IgD-negative memory B cell (primary cell): ENCODE results near the gene PRM3. TPM values are rescaled to one million over a fixed set of nuclear protein-coding genes. Genes with fewer than 3 reads are reported as not detected.
A peak's percentile ranks its signal among the peaks of the same experiment; 100 is the strongest.
"Not testable (repeated sequence)": the region's sequence is repeated elsewhere in the genome, so short reads cannot be mapped to it uniquely, and the experiment has no call there.

ENCODE experiments used
- H3K27ac Mint-ChIP-seq, 3 donors: one replicate each; pipeline ENCODE4 v1.8.0; 2020 to 2022; ENCODE audit warnings: mild to moderate bottlenecking in 3 of 3, mixed read lengths in 3 of 3, moderate library complexity in 1 of 3
- H3K27me3 Mint-ChIP-seq: one replicate; pipeline ENCODE4 v1.8.0; 2021; ENCODE audit warnings: mixed read lengths
- H3K36me3 Mint-ChIP-seq: one replicate; pipeline ENCODE4 v1.8.0; 2020; ENCODE audit warnings: mild to moderate bottlenecking, mixed read lengths
- H3K4me1 Mint-ChIP-seq, 3 donors: one replicate each; pipeline ENCODE4 v1.8.0; 2020 to 2022; ENCODE audit warnings: mixed read lengths in 3 of 3, mild to moderate bottlenecking in 1 of 3
- H3K4me3 Mint-ChIP-seq, 4 donors: one replicate each; pipeline ENCODE4 v1.8.0; 2020 to 2022; ENCODE audit warnings: mild to moderate bottlenecking in 4 of 4, mixed read lengths in 4 of 4, moderate library complexity in 3 of 4
- H3K9me3 Mint-ChIP-seq, 3 donors: one replicate each; pipeline ENCODE4 v1.8.0; 2020 to 2021; ENCODE audit warnings: mixed read lengths in 3 of 3, mild to moderate bottlenecking in 1 of 3
- polyA plus RNA-seq: library from polyadenylated mRNA; unstranded; fragments of 300-500 nt; fragmentation: Illumina TruSeq; gene quantifications from one replicate; pipeline ENCODE4 v1.2.3, GENCODE V29; 2021

The PRM3 gene
- polyA plus RNA-seq, 1 donor from 2014 or later: not detected

GRCh38 chr16:11298143-11298900, 24.9 kb upstream of the PRM3 start:
- Mint-ChIP-seq H3K36me3 (peaks cover 1% of the 10 kb centered on the region), H3K9me3 (no peaks in the 10 kb centered on the region), H3K27me3 (peaks cover 10% of the 10 kb centered on the region), H3K27ac (peak overlapping the region; percentile 90 to 95 (median 93)), H3K4me3 (peak overlapping the region in 3 of 4 donors; percentile 54 to 83 (median 75)), H3K4me1 (peaks cover 28 to 33% (median 32%) of the 10 kb centered on the region in 3 donors)

DNA sequence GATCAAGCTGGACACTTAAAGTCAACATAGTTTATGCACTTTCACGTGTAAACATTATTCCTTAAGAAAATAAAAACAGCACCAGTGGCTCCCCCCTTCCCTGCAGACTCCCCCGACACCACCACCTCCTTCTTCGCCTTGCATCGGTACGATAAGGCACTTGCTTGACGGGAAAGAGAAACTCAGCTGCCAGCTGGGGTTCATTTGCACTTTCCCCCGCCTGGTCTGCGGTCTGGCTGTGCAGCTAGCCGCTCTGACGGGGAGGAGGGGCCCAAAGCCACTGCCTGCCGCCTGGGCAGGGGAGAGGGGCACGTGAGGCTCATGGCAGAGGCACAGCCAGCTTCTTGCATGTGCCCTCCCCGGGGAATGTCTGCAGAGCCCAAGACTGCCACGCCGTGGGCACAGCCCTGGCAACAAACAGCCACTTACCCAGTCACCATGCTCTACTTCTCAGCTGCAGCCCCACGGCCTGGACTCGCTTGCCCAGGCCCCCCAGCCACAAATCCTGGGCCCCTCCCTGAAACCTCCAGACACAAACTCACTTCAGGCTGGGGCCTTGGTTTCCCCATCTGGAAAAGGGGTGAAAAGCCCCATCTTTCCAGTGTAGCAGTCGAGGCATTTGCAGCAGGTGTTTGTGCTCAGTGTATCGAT, 24.2 kb upstream of the PRM3 start:
- H3K4me3 Mint-ChIP-seq: peak overlapping the region; percentile 54 to 89 (median 76)
- H3K27me3 Mint-ChIP-seq: peaks cover 15% of the 10 kb centered on the region
- H3K4me1 Mint-ChIP-seq: peaks cover 28 to 33% (median 33%) of the 10 kb centered on the region in 3 donors
- H3K27ac Mint-ChIP-seq: peak overlapping the region; percentile 90 to 95 (median 93)
- no peaks in the 10 kb centered on the region for H3K9me3 Mint-ChIP-seq
- H3K36me3 Mint-ChIP-seq: peaks cover 1% of the 10 kb centered on the region

- peak overlapping the region; percentile 54 to 89 (median 76) for H3K4me3 Mint-ChIP-seq
- peaks cover 1% of the 10 kb centered on the region for H3K36me3 Mint-ChIP-seq
- peaks cover 28 to 33% (median 31%) of the 10 kb centered on the region in 3 donors for H3K4me1 Mint-ChIP-seq
- H3K27ac Mint-ChIP-seq: peak overlapping the region; percentile 90 to 95 (median 93)
- H3K27me3 Mint-ChIP-seq: peaks cover 15% of the 10 kb centered on the region
- no peaks in the 10 kb centered on the region for H3K9me3 Mint-ChIP-seq
Observed at GRCh38 chr16:11296706-11297491, 23.5 kb upstream of the PRM3 start.

GRCh38 chr16:11296351-11296705, 22.9 kb upstream of the PRM3 start:
- H3K4me1 Mint-ChIP-seq: peaks cover 28 to 31% (median 31%) of the 10 kb centered on the region in 3 donors
- H3K27ac Mint-ChIP-seq: peak overlapping the region in 2 of 3 donors; percentile 93 to 95
- peaks cover 1% of the 10 kb centered on the region for H3K36me3 Mint-ChIP-seq
- peaks cover 18% of the 10 kb centered on the region for H3K27me3 Mint-ChIP-seq
- peak overlapping the region in 3 of 4 donors; percentile 54 to 60 (median 60) for H3K4me3 Mint-ChIP-seq
- H3K9me3 Mint-ChIP-seq: no peaks in the 10 kb centered on the region

DNA sequence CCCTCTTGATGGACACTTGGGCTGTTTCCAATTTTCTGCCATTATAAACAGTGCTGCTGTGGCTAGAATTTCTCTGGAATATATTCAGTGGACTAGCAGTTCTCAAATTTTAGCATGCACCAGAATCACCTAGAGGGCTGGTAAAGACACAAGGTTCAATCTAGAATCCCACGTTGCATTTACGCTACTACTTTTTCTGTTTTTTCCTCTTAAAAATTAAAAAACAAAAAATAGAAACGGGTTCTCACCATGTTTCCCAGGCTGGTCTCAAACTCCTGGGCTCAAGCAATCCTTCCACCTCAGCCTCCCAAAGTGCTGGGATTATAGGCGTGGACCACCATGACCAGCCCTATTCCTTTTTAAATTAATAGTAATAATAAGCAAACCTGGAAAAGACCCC, 22.2 kb upstream of the PRM3 start:
- peaks cover 20% of the 10 kb centered on the region for H3K27me3 Mint-ChIP-seq
- no peaks in the 10 kb centered on the region for H3K9me3 Mint-ChIP-seq
- no peak overlapping the region for H3K4me3 Mint-ChIP-seq
- H3K36me3 Mint-ChIP-seq: peaks cover 1% of the 10 kb centered on the region
- H3K27ac Mint-ChIP-seq: no peak overlapping the region
- peaks cover 28 to 31% (median 31%) of the 10 kb centered on the region in 3 donors for H3K4me1 Mint-ChIP-seq

- peaks cover 15 to 20% (median 18%) of the 10 kb centered on the region in 3 donors for H3K4me1 Mint-ChIP-seq
- peak overlapping the region in 1 of 4 donors; percentile 68 for H3K4me3 Mint-ChIP-seq
- no peak overlapping the region for H3K27ac Mint-ChIP-seq
- H3K36me3 Mint-ChIP-seq: no peaks in the 10 kb centered on the region
- H3K27me3 Mint-ChIP-seq: peaks cover 20% of the 10 kb centered on the region
- H3K9me3 Mint-ChIP-seq: no peaks in the 10 kb centered on the region
Observed at GRCh38 chr16:11292076-11292748, 18.8 kb upstream of the PRM3 start.

DNA sequence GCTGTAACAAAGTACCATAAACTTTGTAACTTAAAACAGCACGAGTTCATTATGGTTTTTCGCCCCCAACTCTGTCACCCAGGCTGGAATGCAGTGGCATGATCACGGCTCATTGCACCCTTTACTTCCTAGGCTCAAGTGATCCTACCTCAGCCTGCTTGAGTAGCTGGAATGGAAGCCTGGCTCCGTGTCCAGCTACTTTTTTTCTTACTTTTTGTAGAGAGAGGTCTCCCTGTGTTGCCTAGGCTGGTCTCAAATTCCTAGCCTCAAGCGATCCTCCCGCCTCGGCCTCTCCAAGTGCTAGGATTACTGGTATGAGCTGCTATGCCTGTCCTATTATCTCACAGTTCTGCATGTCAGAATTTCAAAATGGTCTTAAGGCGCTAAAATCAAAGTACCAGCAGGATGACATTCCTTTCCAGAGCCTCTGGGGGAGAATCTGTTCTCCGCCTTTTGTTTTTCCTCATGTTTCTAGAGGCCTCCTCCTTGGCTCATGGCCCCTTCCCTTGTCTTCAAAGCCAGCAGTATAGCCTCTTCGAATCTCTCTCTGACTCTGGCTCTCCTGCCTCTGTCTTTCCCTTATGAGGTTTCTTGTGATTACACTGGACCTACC, 17.8 kb upstream of the PRM3 start:
- Mint-ChIP-seq H3K4me1 (peaks cover 10 to 17% (median 13%) of the 10 kb centered on the region in 3 donors), H3K27ac (no peak overlapping the region), H3K27me3 (peaks cover 20% of the 10 kb centered on the region), H3K9me3 (no peaks in the 10 kb centered on the region), H3K36me3 (no peaks in the 10 kb centered on the region), H3K4me3 (no peak overlapping the region)

GRCh38 chr16:11290102-11290893, 16.9 kb upstream of the PRM3 start:
- peaks cover 13 to 22% (median 18%) of the 10 kb centered on the region in 3 donors for H3K4me1 Mint-ChIP-seq
- peaks cover 20% of the 10 kb centered on the region for H3K27me3 Mint-ChIP-seq
- H3K9me3 Mint-ChIP-seq: no peaks in the 10 kb centered on the region
- H3K27ac Mint-ChIP-seq: no peak overlapping the region
- no peak overlapping the region for H3K4me3 Mint-ChIP-seq
- no peaks in the 10 kb centered on the region for H3K36me3 Mint-ChIP-seq

- not testable (repeated sequence) for H3K36me3 Mint-ChIP-seq, H3K9me3 Mint-ChIP-seq, H3K27ac Mint-ChIP-seq
- H3K27me3 Mint-ChIP-seq: peaks cover 16% of the 10 kb centered on the region
- H3K4me3 Mint-ChIP-seq: peak overlapping the region in 1 of 4 donors; percentile 42
- peaks cover 7 to 17% (median 15%) of the 10 kb centered on the region in 3 donors for H3K4me1 Mint-ChIP-seq
Observed at GRCh38 chr16:11289696-11290095, 16.3 kb upstream of the PRM3 start.

DNA sequence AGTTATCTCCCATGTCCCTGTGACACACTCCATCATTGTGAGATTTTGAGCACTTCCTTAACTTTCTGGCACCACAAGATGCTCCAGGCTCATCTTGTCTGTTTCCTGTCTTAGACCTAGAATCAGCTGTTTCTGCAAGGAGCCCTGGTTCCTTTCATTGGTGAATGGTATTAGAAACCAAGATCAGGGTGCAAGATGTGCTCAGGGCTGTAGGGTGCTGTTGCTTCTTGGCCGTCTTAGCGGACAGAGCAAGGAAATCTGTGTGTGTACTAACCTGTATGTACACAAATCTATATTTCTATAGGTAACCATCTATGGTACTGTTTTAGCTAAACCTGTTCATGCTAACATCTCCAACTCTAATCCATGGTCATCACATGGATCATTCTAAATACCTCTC, 15.8 kb upstream of the PRM3 start:
- Mint-ChIP-seq H3K4me1 (peaks cover 6 to 17% (median 15%) of the 10 kb centered on the region in 3 donors), H3K9me3 (no peaks in the 10 kb centered on the region), H3K27me3 (peaks cover 14% of the 10 kb centered on the region), H3K4me3 (peak overlapping the region in 1 of 4 donors; percentile 42), H3K27ac (no peak overlapping the region), H3K36me3 (no peaks in the 10 kb centered on the region)

DNA sequence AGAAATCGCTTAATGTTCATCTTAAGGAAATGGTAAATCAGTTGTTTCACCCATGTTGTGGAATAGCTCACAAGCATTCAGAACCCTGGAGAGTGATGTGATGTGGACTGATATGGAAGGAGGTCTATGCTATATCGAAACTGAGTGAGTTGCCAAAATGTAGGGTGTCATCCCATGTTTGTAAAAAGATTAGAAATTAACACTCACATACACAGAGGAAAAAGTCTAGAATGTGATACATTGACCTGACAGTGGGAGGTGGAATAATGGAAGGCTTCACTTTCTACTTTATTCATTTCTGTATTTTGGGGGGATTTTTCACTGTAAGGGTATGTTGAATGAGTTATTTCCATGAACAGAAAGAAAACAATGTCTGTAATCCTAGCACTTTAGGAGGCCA, 12.4 kb upstream of the PRM3 start:
- H3K27me3 Mint-ChIP-seq: no peaks in the 10 kb centered on the region
- no peak overlapping the region for H3K27ac Mint-ChIP-seq
- peaks cover 1% of the 10 kb centered on the region for H3K36me3 Mint-ChIP-seq
- no peak overlapping the region for H3K4me3 Mint-ChIP-seq
- peaks cover 9 to 16% (median 15%) of the 10 kb centered on the region in 3 donors for H3K4me1 Mint-ChIP-seq
- H3K9me3 Mint-ChIP-seq: no peaks in the 10 kb centered on the region

GRCh38 chr16:11283820-11284248, 10.4 kb upstream of the PRM3 start:
- Mint-ChIP-seq H3K27me3 (peaks cover 3% of the 10 kb centered on the region), H3K4me1 (peaks cover 18 to 25% (median 20%) of the 10 kb centered on the region in 3 donors), H3K36me3 (peaks cover 1% of the 10 kb centered on the region), H3K9me3 (no peaks in the 10 kb centered on the region), H3K4me3 (no peak overlapping the region), H3K27ac (peak overlapping the region in 1 of 3 donors; percentile 88)

DNA sequence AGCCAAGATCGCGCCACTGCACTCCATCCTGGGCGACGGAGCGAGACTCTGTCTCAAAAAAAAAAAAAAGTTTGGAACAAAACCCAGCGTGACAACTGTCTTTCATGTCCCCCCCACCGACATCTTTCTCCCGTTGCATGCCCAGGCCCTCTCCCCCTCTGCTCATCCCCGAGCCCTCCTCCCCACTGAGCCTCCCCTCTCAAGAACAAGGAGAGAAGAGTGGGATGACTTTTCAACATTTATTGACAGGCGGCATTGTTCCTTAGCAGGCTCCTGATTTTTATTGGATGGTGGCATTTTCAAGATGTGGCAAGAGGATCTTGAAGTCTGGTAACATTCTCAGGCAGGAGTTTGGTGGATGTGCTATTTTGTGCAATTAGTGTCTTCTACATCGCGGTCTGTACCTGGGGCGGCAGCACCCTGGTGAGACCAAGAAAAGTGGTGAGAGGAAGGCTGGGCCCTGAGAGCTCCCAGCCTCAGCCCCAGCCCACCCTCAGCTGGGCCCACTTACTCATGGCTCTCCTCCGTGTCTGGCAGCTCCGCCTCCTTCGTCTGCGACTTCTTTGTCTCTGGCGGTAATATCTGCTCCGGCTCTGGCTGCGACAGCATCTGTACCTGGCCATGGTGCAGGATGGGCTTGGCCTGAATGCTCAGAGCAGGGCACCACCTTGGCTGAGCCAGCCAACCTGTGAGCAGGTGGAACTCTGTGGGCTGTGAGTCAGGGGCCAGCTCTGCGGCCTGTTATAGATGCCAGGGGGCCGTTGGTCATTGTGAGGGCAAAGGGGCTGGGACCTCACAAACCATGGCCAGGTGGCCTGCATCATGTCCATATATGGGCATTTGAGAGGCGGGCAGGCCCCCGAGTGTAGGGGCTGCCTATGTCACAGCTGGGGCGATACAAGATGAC, 7.4 kb upstream of the PRM3 start, which contains the start of gene PRM1:
Gene PRM1 (minus strand): TSS at position 715 of the 907 bp plus-strand sequence. CDS start 92 bp downstream, at position 623.
- Mint-ChIP-seq H3K27me3 (peaks cover 5% of the 10 kb centered on the region), H3K36me3 (peaks cover 1% of the 10 kb centered on the region), H3K4me1 (peaks cover 14 to 17% (median 15%) of the 10 kb centered on the region in 3 donors), H3K27ac (peak within 1 kb of the TSS in 1 of 3 donors; percentile 47), H3K4me3 (peak within 1 kb of the TSS in 1 of 4 donors; percentile 41), H3K9me3 (no peaks in the 10 kb centered on the region)
